GM21529 (cell line): ENCODE results near the gene LIN7A.

Source experiments
- ATAC-seq: cut with Tn5 transposase; IDR thresholded peaks from one replicate; pipeline ENCODE4 v1.9.1; 2021; ENCODE audit not compliant: unreplicated experiment

Gene LIN7A, protein sequence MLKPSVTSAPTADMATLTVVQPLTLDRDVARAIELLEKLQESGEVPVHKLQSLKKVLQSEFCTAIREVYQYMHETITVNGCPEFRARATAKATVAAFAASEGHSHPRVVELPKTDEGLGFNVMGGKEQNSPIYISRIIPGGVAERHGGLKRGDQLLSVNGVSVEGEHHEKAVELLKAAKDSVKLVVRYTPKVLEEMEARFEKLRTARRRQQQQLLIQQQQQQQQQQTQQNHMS

DNA sequence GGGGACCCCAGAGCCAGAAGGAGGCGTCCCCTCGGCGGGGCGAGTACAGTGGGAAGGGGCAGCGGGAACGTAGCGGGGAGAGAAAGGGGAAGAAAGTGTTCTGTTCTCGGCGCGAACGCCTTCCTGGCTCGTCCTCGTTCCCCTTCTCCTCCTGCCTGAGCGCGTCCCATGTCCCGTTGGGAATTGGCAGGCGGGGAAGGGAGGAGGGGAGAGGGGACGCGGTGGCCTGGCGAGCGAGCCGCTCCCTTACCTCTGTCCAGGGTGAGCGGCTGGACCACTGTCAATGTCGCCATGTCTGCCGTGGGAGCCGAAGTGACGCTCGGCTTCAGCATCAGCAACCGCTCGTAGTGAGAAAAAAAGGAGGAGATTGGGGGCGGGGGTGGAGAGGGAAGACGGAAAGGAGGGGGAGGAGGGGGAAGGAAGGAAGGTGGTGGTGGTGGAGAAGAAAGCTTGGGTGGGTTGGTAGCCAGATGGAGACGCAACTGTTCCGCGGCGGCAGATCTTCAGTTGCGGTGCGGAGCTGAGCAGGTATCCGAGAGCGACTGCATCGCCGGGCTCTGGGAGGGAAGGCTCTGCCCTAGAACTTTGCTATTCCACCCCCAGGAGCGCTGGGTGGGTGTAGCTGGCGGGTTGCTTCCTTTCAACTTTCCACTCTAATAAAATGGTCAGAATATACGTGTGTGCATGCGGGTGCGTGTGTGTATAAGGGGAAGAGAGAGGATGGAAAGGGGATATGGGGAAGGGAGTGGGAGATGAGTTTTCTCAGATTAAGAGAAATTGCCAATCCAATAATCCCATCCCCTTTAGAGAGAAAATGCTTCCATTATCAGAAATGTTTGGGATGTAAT lies at the start of gene LIN7A:
LIN7A (minus strand) TSS at position 544 of the 848 bp plus-strand sequence; CDS start at position 332, 212 bp downstream.
- ATAC-seq, result peak; percentile 3

DNA sequence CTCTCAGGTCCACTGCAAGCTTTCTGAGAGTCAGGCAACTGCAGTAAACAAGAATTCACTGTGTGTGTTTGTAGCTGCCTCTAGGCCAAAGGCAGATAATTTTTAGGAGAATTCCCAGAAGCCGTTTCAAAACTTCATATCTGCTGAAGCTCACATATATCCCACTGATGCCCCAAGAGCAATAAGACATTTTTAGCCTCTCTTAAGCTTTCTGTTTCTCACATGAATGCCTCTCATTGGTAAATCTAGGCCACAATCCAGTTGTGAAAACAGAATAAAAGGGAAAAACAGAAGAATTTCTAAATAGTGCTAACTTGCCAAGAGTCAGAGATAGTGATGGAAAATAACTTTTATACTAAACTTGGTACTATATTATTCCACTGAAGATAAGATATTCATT lies 48.5 kb upstream of the LIN7A start:
- ATAC-seq, result no peak

DNA sequence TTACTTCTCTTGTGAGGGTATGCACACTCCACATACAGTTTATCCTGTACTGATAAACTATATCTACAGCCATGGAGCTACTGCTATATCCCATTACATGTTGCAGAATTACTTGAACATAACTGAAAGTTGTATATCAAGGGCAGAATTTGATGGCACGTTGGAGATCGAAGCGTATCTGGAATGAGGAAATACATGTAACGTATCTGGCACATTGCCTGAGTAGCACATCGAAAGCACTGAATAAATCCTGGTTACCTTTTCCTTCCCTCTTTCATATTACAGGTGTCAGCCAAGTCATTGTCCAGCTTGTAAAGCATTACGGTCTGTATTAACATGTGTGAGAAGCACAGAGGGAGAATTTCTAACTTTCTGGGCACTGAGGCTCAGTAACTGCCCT lies 42.1 kb upstream of the LIN7A start:
- no peak for ATAC-seq

DNA sequence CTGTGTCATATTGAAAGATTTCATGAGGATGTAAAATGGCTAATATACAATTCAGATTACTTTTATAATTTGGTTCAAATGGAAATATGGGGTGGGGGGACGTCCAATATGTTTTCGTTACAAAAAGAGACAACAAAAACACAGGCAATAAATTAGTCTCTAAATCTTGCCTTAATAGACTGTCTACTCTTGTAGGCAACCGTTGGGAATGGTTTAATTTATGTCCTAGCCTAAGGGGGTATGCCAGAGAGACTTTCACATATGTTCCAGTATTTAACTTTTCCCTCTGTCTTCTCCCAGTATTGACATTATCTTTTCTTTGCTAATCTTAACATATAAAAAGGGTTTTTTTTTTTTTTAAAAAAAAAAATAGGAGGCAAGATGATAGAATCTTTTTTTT lies 41.5 kb upstream of the LIN7A start:
- ATAC-seq, result no peak

DNA sequence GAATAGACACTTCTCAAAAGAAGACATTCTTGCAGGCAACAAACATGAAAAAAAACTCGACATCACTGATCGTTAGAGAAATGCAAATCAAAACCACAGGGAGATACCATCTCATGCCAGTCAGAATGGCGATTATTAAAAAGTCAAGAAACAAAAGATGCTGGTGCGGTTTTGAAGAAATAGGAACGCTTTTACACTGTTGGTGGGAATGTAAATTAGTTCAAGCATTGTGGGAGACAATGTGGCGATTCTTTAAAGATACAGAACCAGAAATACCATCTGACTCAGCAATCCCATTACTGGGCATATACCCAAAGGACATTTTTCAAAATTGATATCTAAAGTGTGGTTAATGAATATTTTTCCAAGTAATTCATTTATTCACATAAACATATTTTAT lies 39.6 kb upstream of the LIN7A start:
- no peak for ATAC-seq

DNA sequence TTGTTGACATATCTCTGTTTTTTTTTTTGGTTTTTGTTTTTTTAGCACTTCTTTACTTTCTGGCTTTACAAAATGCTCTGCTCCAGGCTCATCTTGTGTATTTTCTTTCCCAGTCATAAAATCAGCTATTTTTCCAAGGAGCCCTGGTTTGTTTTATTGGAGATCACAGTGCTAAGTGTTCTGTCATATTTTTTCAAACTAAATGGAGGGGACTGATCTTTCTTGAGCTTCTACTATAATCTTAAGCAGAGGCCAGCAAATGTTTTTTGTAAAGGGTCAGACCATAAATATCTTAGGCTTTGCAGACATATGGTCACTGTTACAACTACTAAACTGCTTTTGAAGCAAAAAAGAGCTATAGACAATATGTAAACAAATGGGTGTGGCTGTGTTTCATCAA lies 30.6 kb upstream of the LIN7A start:
- no peak for ATAC-seq

DNA sequence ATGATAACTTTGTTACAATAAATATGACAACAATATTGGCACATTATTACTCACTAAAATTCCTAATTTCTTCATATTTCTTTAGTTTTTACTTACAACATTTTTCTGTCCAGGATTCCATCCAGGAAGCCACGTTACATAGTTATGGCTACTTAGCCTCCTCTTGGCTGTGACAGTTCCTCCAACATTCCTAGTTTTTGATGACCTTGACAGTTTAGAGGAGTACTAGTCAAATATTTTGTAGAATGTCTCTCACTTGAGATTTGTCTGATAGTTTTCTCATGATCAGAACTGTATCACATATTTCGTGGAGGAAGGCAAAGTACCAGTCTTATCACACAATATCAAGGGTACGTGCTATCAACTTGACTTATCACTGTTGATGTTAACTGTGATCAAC lies 29.8 kb upstream of the LIN7A start:
- ATAC-seq, result no peak

DNA sequence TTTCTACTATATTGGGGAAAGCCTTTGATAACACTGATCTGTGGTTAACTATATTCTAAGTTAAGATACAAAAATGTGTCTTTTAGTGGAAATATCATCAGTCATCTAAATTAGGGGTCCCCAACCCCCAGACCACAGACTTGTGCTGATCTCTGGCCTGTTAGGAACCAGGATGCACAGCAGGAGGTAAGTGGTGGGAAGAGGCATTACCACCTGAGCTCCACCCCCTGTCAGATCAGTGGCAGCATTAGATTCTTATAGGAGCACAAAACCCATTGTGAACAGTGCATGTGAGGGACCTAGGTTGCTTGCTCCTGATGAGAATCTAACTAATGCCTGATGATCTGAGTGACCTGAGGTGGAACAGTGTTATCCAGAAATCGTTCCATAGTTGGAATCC lies 28.3 kb upstream of the LIN7A start:
- ATAC-seq, result no peak

DNA sequence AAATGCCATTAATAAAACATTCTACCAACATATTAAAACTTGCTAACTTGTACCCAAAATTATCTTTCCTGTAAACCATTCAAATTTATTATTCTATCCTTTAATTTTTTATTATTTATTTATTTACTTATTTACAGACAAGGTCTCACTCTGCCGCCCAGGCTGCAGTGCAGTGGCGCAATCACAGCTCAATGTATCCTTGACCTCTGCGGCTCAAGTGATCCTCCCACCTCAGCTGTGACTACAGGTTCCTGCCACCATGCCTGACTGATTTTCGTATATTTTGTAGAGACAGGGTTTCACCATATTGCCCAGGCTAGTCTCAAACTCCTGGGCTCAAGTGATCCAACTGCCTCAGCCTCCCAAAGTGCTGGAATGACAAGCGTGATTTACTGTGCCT lies 20.4 kb upstream of the LIN7A start:
- no peak for ATAC-seq

DNA sequence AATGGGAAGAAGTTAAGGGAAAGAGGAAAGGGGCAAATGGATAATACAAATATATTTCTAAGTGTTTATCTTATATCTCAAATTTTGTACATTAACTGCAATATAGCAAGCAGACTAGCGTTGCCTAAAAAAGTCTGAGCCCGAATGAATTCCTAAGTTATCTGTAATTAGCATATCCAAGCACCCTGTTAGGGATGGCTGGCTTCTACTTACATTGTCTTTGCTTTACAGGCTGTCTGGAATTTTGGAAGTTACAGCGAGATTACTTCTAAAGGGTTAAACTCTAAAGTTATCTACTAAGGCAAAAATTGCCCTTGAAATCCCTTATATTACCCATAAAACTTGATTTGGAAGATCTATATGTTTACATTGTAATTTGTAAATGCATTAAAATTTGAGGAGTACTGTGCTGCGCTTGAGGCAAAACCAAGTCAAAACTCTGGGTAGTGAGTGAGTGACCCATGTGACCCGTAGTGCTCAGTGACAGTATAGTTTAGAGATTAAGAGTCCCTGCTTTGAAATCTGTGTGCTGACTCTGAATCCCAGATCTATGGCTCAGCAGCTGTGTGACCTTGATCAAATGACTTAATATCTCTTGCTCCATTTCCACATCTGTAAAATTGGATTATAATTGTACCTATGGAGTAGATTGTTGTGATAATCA lies 17.3 kb upstream of the LIN7A start:
- ATAC-seq, result no peak

DNA sequence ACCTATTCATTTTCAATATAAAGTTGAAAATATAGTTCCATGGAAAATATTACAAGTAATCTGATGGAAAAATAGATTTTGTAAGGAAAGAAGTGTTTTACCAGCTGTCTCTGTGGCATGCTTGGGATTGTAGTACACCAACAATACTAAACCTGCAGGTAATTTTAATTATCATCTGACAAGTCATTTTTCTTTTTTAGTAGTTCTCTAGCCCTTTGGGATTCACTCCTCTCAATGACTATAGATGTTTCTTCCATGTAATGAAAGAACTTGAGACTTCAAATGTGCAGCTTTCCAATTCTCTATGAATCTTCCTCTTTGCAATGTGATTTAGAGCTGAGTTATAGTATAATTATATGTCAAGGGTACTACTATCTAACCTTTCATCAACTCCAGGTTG lies 14.7 kb upstream of the LIN7A start:
- ATAC-seq, result no peak

DNA sequence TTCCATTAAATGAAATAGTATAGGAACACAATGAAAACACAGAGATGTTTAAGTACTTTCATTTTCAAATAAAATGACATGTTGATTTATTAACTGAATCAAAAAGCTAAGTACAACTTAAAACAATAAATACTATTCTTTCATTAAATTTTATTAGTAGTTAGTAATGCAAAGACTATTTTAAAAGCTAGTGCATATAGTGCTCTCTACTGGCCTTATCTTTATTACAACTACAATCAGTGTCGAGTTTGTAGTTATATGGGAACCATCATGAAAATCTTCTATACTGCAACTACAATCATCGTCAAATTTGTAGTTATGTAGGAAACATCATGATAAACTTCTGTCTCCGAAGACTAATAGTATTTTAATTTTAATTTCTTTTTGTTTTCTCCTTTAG lies 8.9 kb upstream of the LIN7A start:
- no peak for ATAC-seq

DNA sequence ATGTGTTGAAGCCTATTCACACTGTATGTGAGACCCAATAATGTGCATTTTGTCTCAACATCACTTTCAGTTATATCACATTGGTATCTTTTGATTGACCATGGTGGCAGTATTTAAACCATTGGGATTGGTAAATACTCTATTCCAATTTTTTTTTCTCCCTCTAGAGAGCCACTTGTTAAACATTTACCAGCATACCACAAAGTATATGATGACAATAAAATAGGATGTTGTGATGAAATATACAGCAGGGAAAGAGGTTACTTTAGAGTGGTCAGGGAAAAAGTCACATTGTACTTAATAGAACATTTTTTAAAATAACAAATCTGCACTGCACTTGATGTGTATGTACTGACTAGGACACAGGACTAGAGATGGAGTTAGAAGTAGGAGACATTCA lies 5.6 kb upstream of the LIN7A start:
- no peak for ATAC-seq

DNA sequence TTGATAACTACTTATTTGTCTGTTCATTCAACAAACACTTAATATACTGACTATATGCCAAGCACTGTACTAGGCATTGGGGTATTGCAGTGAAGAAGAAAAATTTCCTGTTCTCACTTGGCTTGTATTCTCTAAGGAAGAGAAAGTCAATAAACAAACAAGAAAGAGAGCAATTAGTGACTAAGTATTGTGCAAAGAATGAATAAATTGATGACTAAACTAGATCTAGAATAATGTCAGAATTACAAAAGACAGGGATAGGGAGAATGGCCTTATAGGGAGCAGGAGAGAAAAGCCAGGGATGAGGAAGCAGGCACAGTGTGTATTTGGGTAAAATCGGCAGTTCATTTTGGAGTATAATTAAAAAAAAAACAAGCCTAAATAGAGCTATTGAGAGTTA lies 4.2 kb upstream of the LIN7A start:
- no peak for ATAC-seq

DNA sequence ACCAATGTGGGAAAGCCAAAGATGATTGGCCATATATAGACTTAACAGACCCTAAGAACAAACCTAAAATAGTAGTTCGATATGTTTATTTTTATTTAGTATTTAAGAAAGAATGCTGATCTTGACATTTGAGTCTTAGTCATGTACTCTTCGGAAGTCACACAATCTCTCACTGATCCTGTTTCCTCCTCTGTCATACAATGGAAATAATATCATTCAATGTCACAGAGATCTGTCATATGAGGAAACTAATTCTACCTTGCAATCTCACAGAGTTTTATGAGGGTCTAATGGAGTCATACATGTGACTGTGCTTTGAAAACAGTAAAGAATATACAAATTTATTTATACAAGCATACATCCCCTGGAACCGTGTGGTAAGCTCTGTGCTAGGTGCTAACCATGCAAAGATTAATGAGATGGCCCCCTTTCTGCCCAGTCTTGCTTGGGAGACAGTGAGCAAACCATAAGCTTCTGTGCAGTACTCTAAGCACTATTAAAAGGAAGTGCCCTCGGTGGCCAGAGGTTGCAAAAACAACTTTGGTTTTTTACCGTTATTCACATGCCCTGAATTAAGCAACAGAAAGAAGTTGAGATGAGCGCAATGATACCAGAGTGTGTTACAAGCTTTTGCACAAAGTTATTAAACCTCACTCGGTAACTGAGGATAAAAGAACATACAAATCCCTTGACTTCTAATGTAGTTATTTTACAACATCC lies 1.7 kb upstream of the LIN7A start:
- ATAC-seq, result no peak

DNA sequence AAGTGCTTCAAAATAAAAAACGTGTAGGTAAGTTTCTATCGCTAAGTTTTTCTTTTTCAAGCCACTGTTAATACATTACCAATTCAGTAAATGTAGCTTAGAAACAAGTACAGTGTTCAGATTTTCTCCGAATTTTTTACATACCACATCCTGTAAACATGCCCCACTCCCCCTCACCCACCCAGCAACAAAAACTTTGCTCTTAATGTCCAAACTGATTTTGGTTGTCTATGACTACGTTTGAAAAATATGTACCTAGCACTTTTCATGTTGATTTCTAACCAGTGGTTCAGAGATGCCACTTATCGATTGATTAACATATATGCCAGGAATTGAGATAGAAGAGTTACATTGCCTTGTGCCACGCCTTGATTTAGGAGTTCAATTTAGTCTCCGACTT lies 663 bp upstream of the LIN7A start:
- ATAC-seq, result no peak

DNA sequence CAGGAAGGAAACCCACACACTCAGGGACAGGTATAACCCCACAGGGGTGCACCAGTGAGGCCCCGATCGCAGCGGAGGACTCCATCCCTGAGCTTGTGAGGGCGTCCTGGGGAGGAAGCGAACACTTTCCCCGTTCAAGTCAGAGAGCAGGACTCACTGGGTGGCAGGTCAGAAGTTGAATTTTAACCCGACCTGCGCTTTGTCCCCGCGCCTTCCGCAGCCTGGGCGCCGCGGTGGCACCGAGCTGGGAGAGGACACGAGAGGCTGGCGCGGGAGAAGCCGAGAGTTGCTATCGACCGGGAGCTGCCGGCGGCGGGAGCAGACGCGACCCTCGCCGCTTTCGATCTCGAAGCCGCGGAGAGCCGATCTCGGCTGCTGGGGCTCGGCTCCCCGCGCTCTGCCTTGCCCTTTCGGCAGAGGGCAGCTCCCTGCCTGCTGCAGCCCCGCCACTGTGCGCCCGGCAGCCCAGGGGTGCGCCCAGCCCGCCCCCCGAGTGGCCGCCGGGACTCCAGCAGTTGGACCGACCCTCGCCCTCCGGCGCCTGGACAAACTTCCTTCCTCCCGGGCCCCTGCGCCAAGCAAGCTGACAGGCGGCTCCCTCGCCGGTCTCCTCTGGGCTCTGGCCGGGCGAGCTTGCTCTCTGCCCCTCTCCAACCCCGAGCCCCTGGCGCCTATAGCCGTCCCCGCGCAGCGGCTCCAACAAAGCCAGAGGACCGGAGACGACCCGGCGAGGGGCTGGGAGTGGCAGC lies 918 bp downstream of the LIN7A start:
- peak; percentile 58 for ATAC-seq

DNA sequence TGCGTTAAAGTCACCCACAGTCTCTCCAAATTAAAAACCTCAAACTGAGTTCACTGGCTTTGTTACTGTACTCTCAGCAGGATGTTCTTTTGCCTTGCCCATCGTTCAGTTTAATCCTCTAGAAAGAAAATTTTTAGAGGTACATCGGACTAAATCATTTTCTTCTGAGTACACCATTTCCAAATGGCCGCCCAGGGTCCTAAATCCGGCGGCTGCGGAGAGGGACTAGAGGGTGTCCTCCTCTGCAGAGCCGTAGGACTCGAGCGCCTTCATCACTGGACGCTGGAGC lies 1.4 kb downstream of the LIN7A start:
- ATAC-seq, result no peak

DNA sequence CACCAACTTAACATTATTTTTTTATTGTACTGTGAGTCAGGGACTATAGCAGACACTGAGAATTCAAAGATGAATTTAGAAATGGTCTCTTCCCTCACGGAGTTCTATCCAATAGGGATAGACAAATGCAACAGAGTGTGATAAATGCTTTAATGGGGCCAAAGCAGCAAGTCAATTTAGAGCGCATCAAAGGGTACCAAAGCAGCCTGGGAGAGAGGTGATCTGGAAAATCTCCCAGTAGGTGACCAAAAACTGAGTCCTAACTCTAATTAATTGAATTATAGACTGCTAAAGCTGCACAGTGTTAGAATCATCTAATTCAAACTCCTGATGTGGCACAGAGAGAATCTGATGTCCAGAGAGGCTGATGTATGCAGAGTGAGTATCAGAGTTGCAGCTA lies 2.6 kb downstream of the LIN7A start:
- no peak for ATAC-seq

DNA sequence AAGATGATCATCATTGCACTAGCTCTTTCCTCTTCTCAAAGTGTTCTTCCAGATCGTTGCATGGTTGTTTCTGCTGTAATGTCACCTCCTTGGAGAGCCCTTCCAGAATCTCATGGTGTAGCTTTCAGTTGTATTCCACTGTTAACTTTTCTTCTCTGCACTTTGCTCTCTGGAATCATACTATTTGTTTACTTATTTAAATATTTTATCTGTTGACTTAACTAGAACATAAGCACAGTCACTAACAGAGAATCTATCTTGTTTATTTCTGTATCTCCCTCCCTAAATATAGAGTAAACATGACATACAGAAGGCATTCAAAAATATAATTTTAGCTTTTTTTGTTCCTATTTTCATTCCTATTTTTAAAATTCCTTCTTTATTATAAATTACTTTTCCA lies 11.8 kb downstream of the LIN7A start:
- ATAC-seq, result no peak

DNA sequence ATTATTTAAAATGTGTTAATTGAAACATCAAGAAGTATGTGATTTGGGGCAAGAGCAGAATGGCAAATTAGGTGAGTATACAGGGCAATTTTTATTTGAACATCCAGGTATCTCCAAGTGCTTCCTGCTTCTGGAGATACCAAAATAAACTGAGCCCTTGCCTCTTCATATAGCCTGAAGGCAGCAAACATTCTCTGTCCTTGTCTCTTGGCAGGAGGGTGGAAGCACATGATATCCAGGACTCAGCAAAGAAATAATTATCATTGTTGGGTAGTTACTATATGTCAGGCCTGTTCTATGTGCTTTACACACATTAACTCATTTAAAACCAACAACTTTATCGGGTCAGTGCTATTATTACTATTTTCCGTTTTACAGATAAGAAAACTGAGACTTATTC lies 12.5 kb downstream of the LIN7A start:
- ATAC-seq, result no peak
